Activated CD4-positive, CD25-positive, alpha-beta regulatory T cell treated with anti-CD3 and anti-CD28 coated beads, Interleukin-2, amount 50 U/mL, for 24 hours (primary cell): ENCODE data around the gene ARNT2.

Source experiments
- ATAC-seq, 2 donors: fragments of 150-1000 bp; cut with Tn5 transposase; one replicate each; pipeline ENCODE4 v1.10.0; 2021; ENCODE audit warnings: mild to moderate bottlenecking in 1 of 2, moderate library complexity in 1 of 2

ARNT2 gene

GRCh38 chr15:80525853-80526252, 121.7 kb downstream of the ARNT2 start:
- no peak for ATAC-seq

- no peak for ATAC-seq
Measured at GRCh38 chr15:80526556-80527340, 122.6 kb downstream of the ARNT2 start.

GRCh38 chr15:80527406-80527805, 123.2 kb downstream of the ARNT2 start:
- no peak for ATAC-seq

- no peak for ATAC-seq
Measured at GRCh38 chr15:80527961-80528360, 123.8 kb downstream of the ARNT2 start.

- ATAC-seq: no peak
Measured at GRCh38 chr15:80530737-80531365, 126.7 kb downstream of the ARNT2 start.

- no peak for ATAC-seq
Measured at GRCh38 chr15:80531388-80531787, 127.2 kb downstream of the ARNT2 start.

- no peak for ATAC-seq
Measured at GRCh38 chr15:80531796-80532195, 127.6 kb downstream of the ARNT2 start.

GRCh38 chr15:80533790-80534333, 129.7 kb downstream of the ARNT2 start:
- ATAC-seq: no peak

GRCh38 chr15:80536231-80536630, 132.0 kb downstream of the ARNT2 start:
- no peak for ATAC-seq

- no peak for ATAC-seq
Measured at GRCh38 chr15:80536716-80537115, 132.5 kb downstream of the ARNT2 start.

GRCh38 chr15:80545078-80545477, 140.9 kb downstream of the ARNT2 start:
- ATAC-seq: no peak

GRCh38 chr15:80547264-80547663, 143.1 kb downstream of the ARNT2 start:
- ATAC-seq: no peak

- no peak for ATAC-seq
Measured at GRCh38 chr15:80549191-80549590, 145.0 kb downstream of the ARNT2 start.

- no peak for ATAC-seq
Measured at GRCh38 chr15:80549654-80550053, 145.5 kb downstream of the ARNT2 start.

GRCh38 chr15:80550219-80550907, 146.2 kb downstream of the ARNT2 start:
- ATAC-seq: no peak

- no peak for ATAC-seq
Measured at GRCh38 chr15:80550908-80551260, 146.7 kb downstream of the ARNT2 start.

GRCh38 chr15:80551348-80551747, 147.2 kb downstream of the ARNT2 start:
- ATAC-seq: no peak

GRCh38 chr15:80554560-80554959, 150.4 kb downstream of the ARNT2 start:
- no peak for ATAC-seq

GRCh38 chr15:80556694-80557367, 152.6 kb downstream of the ARNT2 start:
- no peak for ATAC-seq

- no peak for ATAC-seq
Measured at GRCh38 chr15:80557441-80558234, 153.5 kb downstream of the ARNT2 start.

GRCh38 chr15:80558631-80559319, 154.6 kb downstream of the ARNT2 start:
- ATAC-seq: no peak

GRCh38 chr15:80559320-80559693, 155.1 kb downstream of the ARNT2 start:
- no peak for ATAC-seq
